HEK293T (cell line): ENCODE measurements around the gene PECR.
"Not testable (repeated sequence)": the region's sequence is repeated elsewhere in the genome, so short reads cannot be mapped to it uniquely, and the experiment has no call there.

Experiments used
- CTCF ChIA-PET: fragments of 350-600 bp; formaldehyde crosslinking; extraction: SDS; loops from one replicate; lab custom pipeline; 2021; ENCODE audit warnings: antibody characterized with exemption, inconsistent platforms; lab: Yijun Ruan, JAX
- POLR2A ChIA-PET: fragments of 350-600 bp; formaldehyde crosslinking; extraction: SDS; loops from one replicate; lab custom pipeline; 2020; ENCODE audit warnings: antibody characterized with exemption, inconsistent platforms; lab: Yijun Ruan, JAX
- DNase-seq: peaks from one replicate; pipeline ENCODE4 v3.0.0; 2012; ENCODE audit warnings: mixed read lengths; ENCODE audit errors: extremely low spot score
- ARNT ChIP-seq: fragments of 450-650 bp; IDR thresholded peaks from 2 replicates; pipeline ENCODE4 v1.6.1; 2017; ENCODE audit warnings: mild to moderate bottlenecking
- BHLHE40 ChIP-seq: fragments of 450-650 bp; IDR thresholded peaks from 2 replicates; pipeline ENCODE4 v1.6.1; 2016; ENCODE audit warnings: mild to moderate bottlenecking, moderate library complexity, borderline replicate concordance
- CTBP1 ChIP-seq: fragments of 450-650 bp; IDR thresholded peaks from 2 replicates; pipeline ENCODE4 v1.6.1; 2016; ENCODE audit warnings: borderline replicate concordance
- ELF4 ChIP-seq: fragments of 450-650 bp; IDR thresholded peaks from 2 replicates; pipeline ENCODE4 v1.6.1; 2017; ENCODE audit warnings: antibody characterized with exemption
- FOXA1 ChIP-seq: fragments of 450-650 bp; IDR thresholded peaks from 2 replicates; pipeline ENCODE4 v1.6.1; 2016; ENCODE audit warnings: mild to moderate bottlenecking
- FOXK2 ChIP-seq: fragments of 450-650 bp; IDR thresholded peaks from 2 replicates; pipeline ENCODE4 v1.6.1; 2016; ENCODE audit warnings: mild to moderate bottlenecking
- FOXM1 ChIP-seq: fragments of 450-650 bp; IDR thresholded peaks from 2 replicates; pipeline ENCODE4 v1.6.1; 2017; ENCODE audit warnings: mild to moderate bottlenecking, borderline replicate concordance
- HDGF ChIP-seq: fragments of 450-650 bp; IDR thresholded peaks from 2 replicates; pipeline ENCODE4 v1.6.1; 2017; ENCODE audit warnings: antibody characterized with exemption, borderline replicate concordance
- L3MBTL2 ChIP-seq: fragments of 450-650 bp; conservative IDR thresholded peaks from 2 replicates; pipeline ENCODE4 v1.6.1; 2016; ENCODE audit warnings: mild to moderate bottlenecking
- LEF1 ChIP-seq: fragments of 450-650 bp; IDR thresholded peaks from 2 replicates; pipeline ENCODE4 v1.6.1; 2017; ENCODE audit warnings: mild to moderate bottlenecking, borderline replicate concordance
- NFRKB ChIP-seq: fragments of 450-650 bp; IDR thresholded peaks from 2 replicates; pipeline ENCODE4 v1.6.1; 2016; ENCODE audit warnings: mild to moderate bottlenecking, moderate library complexity
- SP1 ChIP-seq: fragments of 450-650 bp; IDR thresholded peaks from 2 replicates; pipeline ENCODE4 v1.6.1; 2017
- SUZ12 ChIP-seq: fragments of 450-650 bp; IDR thresholded peaks from 2 replicates; pipeline ENCODE4 v1.6.1; 2016; ENCODE audit warnings: mild to moderate bottlenecking
- TARDBP ChIP-seq: fragments of 450-650 bp; IDR thresholded peaks from 2 replicates; pipeline ENCODE4 v1.6.1; 2016
- ZNF384 ChIP-seq: fragments of 450-650 bp; IDR thresholded peaks from 2 replicates; pipeline ENCODE4 v1.6.1; 2016
- TF ChIP-seq, protein P1 (sequence below): fragments of 450-650 bp; IDR thresholded peaks from 2 replicates; pipeline ENCODE4 v1.6.1; 2016

Gene PECR

DNA sequence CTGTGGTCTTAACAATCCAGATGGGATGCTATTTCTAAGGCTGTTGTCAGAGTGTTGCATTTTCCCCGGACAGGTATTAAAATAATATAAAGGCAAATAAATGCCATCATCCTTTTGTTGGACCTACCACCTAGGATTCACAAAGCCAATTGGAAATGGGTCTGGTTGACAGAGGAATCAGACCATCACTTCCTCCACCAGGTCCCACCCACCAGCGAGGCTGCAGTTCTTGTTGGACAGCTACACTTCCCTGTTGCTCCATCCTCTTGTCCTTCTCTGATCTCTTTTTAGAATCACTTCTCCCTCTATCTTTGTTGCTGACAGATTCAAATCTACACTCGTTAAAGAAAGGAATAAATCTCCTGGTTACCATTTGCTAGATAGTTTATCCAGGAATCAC is 1.2 kb upstream of the PECR start:
- no peak for TF ChIP-seq NFRKB
- TF ChIP-seq, protein P1, sequence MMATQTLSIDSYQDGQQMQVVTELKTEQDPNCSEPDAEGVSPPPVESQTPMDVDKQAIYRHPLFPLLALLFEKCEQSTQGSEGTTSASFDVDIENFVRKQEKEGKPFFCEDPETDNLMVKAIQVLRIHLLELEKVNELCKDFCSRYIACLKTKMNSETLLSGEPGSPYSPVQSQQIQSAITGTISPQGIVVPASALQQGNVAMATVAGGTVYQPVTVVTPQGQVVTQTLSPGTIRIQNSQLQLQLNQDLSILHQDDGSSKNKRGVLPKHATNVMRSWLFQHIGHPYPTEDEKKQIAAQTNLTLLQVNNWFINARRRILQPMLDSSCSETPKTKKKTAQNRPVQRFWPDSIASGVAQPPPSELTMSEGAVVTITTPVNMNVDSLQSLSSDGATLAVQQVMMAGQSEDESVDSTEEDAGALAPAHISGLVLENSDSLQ = no peak
- TF ChIP-seq L3MBTL2 = no peak
- no peak for TF ChIP-seq SUZ12
- no peak for TF ChIP-seq TARDBP
- no peak for TF ChIP-seq SP1
- no peak for TF ChIP-seq FOXK2
- no peak for TF ChIP-seq LEF1
- no peak for TF ChIP-seq FOXA1
- TF ChIP-seq BHLHE40 = no peak
- TF ChIP-seq CTBP1 = no peak
- TF ChIP-seq FOXM1 = no peak
- TF ChIP-seq HDGF = no peak
- TF ChIP-seq ZNF384 = no peak
- no peak for TF ChIP-seq ARNT
- no peak for TF ChIP-seq ELF4
- ChIA-PET CTCF (no interaction called here), POLR2A (interaction anchor here (2.0 kb wide), 1 partner anchor 27 kb away, joined by 11 read pairs; the partner anchor contains the start of gene XRCC5)
- DNase-seq = no peak

DNA sequence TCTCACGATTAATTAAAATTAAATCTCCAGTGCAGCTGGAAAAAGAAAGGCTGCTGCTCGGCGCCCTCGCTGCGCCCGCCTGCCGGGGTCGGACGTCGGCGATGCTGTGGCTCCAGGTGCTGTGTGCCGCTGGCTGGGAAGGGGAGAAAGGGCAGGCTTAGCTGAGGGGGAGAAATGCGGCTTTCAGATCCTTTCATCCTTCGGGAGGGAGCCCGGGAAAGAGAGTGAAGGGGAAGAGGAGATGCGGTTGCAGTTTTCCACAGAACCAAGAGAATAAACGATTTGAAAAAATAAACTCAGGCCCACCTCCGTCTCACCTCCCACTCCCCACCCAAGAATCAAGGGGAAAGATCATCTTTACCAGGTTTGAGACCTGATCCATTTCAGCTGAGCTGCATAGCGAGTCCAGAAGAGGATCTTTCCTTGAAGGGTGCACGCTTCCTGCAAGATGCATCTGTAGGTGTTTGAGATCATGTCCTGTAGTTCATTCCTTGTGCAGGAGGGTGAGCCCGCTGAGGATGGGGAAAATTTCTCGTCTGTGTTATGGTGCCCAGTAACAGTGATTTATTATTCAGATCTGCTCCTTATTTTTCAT is 605 bp upstream of the PECR start:
- peak; percentile 34 for DNase-seq
- CTCF ChIA-PET = no interaction called here
- POLR2A ChIA-PET = interaction anchor here (0.7 to 1.6 kb wide), 5 partner anchors 10 to 41 kb away, joined by 3 to 19 read pairs (median 4); partner anchors contain the start of gene XRCC5
- no peak for TF ChIP-seq SUZ12
- TF ChIP-seq CTBP1 = no peak
- TF ChIP-seq ZNF384 = no peak

DNA sequence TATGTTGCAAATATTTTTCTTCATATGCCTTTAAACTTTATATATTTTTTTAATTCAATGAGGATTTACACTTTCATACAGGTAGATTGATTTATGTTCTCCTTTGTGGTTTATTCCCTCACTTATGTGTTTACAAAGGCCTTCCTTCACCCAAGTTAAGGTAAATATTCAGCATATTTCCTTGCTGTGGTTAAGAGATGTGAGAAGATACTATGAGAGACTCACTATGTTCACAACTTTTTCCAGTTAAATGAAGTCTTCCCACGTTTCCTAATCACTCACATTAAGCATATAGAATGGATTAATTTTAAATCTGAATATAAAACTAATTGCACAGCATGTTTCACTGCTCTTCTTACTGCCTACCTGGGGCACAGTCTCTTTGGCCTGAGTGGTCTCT is 597 bp downstream of the PECR start:
- no peak for TF ChIP-seq SUZ12
- TF ChIP-seq FOXM1 = no peak
- TF ChIP-seq SP1 = no peak
- no peak for TF ChIP-seq TARDBP
- no peak for TF ChIP-seq BHLHE40
- TF ChIP-seq L3MBTL2 = no peak
- TF ChIP-seq ELF4 = no peak
- TF ChIP-seq NFRKB = no peak
- TF ChIP-seq FOXK2 = no peak
- no peak for TF ChIP-seq ARNT
- TF ChIP-seq FOXA1 = no peak
- TF ChIP-seq, protein P1 = no peak
- no peak for TF ChIP-seq LEF1
- no peak for TF ChIP-seq HDGF
- no peak for TF ChIP-seq ZNF384
- ChIA-PET CTCF (interaction anchor here (0.6 kb wide), 1 partner anchor 324 kb away, joined by 3 read pairs; no protein-coding TSS in a partner anchor), POLR2A (interaction anchor here (1.2 to 1.6 kb wide), 4 partner anchors 11 to 29 kb away, joined by 4 to 19 read pairs (median 5); partner anchors contain the start of gene XRCC5)
- DNase-seq = no peak

DNA sequence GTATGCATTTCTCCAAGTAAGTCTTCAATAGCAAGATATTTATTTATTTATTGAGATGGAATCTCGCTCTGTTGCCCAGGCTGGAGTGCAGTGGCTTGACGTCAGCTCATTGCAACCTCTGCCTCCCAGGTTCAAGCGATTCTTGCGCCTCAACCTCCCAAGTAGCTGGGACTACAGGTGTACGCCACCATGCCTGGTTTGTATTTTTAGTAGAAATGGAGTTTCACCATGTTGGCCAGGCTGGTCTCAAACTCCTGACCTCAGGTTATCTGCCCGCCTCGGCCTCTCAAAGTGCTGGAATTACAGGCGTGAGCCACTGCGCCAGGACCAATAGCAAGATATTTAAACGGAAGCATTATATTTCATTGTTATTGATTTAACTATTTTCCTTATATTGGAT is 1.6 kb downstream of the PECR start:
- DNase-seq, CTCF ChIA-PET, POLR2A ChIA-PET: not testable (repeated sequence)

DNA sequence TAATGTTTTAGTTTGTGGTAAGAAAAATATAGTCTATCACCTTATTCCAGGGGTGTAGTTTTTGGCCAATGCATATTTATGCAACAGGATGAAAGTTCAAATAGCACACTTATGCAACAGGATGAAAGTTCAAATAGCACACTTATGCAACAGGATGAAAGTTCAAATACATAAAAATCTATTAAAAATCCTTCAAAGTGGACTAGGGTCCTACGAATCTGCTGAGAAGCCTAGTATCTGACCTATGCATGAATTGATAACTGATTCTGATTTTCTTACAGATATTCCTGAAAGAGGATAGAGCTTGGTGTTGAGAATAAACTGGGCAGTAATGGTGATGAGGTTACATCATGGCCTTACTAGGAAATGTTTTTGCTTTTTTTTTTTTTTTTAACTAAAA is 2.8 kb downstream of the PECR start:
- CTCF ChIA-PET = interaction anchor here (0.6 kb wide), 1 partner anchor 399 kb away, joined by 6 read pairs; no protein-coding TSS in a partner anchor
- POLR2A ChIA-PET = no interaction called here

DNA sequence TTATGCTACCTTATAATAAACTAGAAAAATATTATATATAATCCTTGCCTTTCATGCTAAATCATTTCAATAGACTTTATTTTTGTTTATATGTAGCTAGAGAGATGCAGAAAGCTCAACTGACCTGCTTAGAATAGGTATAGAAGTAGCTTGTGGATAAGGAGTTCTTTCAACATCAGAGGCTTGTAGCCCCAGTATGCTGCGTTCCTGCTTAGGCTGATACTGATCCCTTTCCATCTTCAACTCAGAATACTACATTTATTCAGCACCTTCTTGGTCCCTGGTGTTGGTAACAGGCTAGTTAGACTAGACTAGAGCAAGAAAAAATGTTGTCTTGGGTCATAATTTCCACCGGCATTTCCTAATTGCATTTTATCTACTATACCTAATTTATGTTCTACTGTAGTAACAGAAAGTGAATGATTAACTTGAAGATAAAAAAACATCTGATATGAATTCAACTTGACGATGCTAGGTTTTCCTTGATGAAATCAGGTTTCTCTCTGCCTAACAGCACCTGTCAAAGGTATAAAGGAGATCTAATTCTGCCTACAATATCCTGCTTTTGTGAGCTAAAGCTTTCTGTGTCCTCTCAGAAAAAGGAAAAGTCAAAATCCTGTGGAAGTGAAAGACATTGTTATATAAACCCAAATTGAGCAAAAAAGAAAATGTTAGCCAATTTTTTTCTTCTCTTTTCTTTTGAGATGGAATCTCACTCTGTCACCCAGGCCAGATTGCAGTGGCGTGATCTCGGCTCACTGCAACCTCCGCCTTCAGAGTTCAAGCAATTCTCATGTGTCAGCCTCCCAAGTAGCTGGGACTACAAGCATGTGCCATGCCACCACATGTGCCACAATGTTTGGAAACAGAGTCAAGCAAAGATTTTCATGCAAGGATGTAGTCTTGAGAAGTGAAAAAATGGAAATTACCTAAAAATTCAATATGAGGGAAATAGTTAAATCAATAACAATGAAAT is 5.8 kb downstream of the PECR start:
- ChIA-PET POLR2A (no interaction called here), CTCF (interaction anchor here (0.6 kb wide), 1 partner anchor 12 kb away, joined by 3 read pairs; no protein-coding TSS in a partner anchor)

More for the DNA sequence above, 2.8 kb downstream of the PECR start:
- TF ChIP-seq ZNF384 (0 out of 2 replicates have a peak, but pooled peaks have one; percentile 27), ARNT (no peak)
- no peak for DNase-seq

More for the DNA sequence above, 5.8 kb downstream of the PECR start:
- no peak for DNase-seq
- TF ChIP-seq TARDBP (no peak), NFRKB (no peak), SUZ12 (no peak), SP1 (no peak), BHLHE40 (no peak), L3MBTL2 (no peak), FOXK2 (no peak), FOXM1 (no peak)
